Activated T-cell treated with anti-CD3 and anti-CD28 coated beads for 4 hours (primary cell): ENCODE data around the gene AXIN1.

ENCODE experiments used
- DNase-seq: peaks from one replicate; pipeline ENCODE4 v3.0.0-alpha.2; 2020

The AXIN1 gene

GRCh38 chr16:297832-298231 lies 54.7 kb downstream of the AXIN1 start:
- DNase-seq = no peak

- DNase-seq = no peak
Observed at GRCh38 chr16:296806-297510, 55.6 kb downstream of the AXIN1 start.

- no peak for DNase-seq
Observed at GRCh38 chr16:296276-296675, 56.2 kb downstream of the AXIN1 start.

GRCh38 chr16:293043-293775 lies 59.3 kb downstream of the AXIN1 start:
- DNase-seq = no peak

- DNase-seq = no peak
Observed at GRCh38 chr16:291539-291938, 61.0 kb downstream of the AXIN1 start.

GRCh38 chr16:290681-291405 lies 61.7 kb downstream of the AXIN1 start:
- DNase-seq = no peak

GRCh38 chr16:290015-290680 lies 62.4 kb downstream of the AXIN1 start:
- DNase-seq = no peak

GRCh38 chr16:289395-289997 lies 63.0 kb downstream of the AXIN1 start:
- DNase-seq = no peak

GRCh38 chr16:287981-288920 lies 64.3 kb downstream of the AXIN1 start:
- no peak for DNase-seq

- DNase-seq = no peak
Observed at GRCh38 chr16:287298-287811, 65.2 kb downstream of the AXIN1 start.

GRCh38 chr16:286491-287297 lies 65.8 kb downstream of the AXIN1 start:
- DNase-seq = no peak

GRCh38 chr16:285146-286055 lies 67.1 kb downstream of the AXIN1 start:
- no peak for DNase-seq

GRCh38 chr16:284204-285120 lies 68.1 kb downstream of the AXIN1 start:
- DNase-seq = no peak

- no peak for DNase-seq
Observed at GRCh38 chr16:283033-283805, 69.3 kb downstream of the AXIN1 start, which contains the start of gene PDIA2. Gene PDIA2 (plus strand): TSS chr16:283164. CDS start chr16:283170, 6 bp downstream.

GRCh38 chr16:282491-282890 lies 70.0 kb downstream of the AXIN1 start:
- DNase-seq = no peak

- no peak for DNase-seq
Observed at GRCh38 chr16:281660-282255, 70.8 kb downstream of the AXIN1 start.
